ACC112 (cell line): ENCODE measurements around the gene MEX3C.
A peak's percentile ranks its signal among the peaks of the same experiment; 100 is the strongest.

ENCODE experiments used
- H2AFZ ChIP-seq: fragments of 200-600 bp; sonication (generic); one replicate; pipeline ENCODE4 v1.6.0; 2017; ENCODE audit warnings: antibody characterized with exemption, low read length; ENCODE audit not compliant: unreplicated experiment
- H3K27ac ChIP-seq: fragments of 200-600 bp; sonication (generic); 2 replicates; pipeline ENCODE4 v1.5.1; 2014; ENCODE audit warnings: low read depth, mild to moderate bottlenecking, antibody characterized with exemption, low read length, moderate library complexity
- H3K27me3 ChIP-seq: fragments of 200-600 bp; sonication (generic); 2 replicates; pipeline ENCODE4 v1.6.1; 2014; ENCODE audit warnings: mild to moderate bottlenecking, antibody characterized with exemption, low read length, moderate library complexity, mixed read lengths; ENCODE audit not compliant: insufficient read depth
- H3K36me3 ChIP-seq: fragments of 200-600 bp; sonication (generic); 2 replicates; pipeline ENCODE4 v1.6.1; 2016; ENCODE audit warnings: mild to moderate bottlenecking, antibody characterized with exemption, low read length, moderate library complexity, mixed read lengths; ENCODE audit not compliant: insufficient read depth
- H3K4me1 ChIP-seq: fragments of 200-600 bp; sonication (generic); one replicate; pipeline ENCODE4 v1.6.1; 2016; ENCODE audit warnings: low read length, mixed read lengths; ENCODE audit not compliant: insufficient read depth, unreplicated experiment, control insufficient read depth
- H3K4me3 ChIP-seq: fragments of 200-600 bp; sonication (generic); 2 replicates; pipeline ENCODE4 v1.5.1; 2014; ENCODE audit warnings: mild to moderate bottlenecking, low read depth, low read length
- H3K79me2 ChIP-seq: fragments of 200-600 bp; sonication (generic); one replicate; pipeline ENCODE4 v1.6.0; 2016; ENCODE audit warnings: low read length; ENCODE audit not compliant: control insufficient read depth, unreplicated experiment, insufficient read depth

Gene MEX3C

GRCh38 chr18:51197661-51198424, at the start of gene MEX3C:
Gene MEX3C, minus strand, starts transcription at chr18:51197681. Its CDS starts 361 bp downstream, at chr18:51197320.
- Histone ChIP-seq H2AFZ (peak within 1 kb of the TSS; percentile 62), H3K4me3 (peak within 1 kb of the TSS; percentile 83)

GRCh38 chr18:51241226-51241625, 43.7 kb upstream of the MEX3C start:
- Histone ChIP-seq H3K4me3 (no peak overlapping the region), H2AFZ (no peak overlapping the region), H3K27ac (no peak overlapping the region), H3K36me3 (no peaks in the 10 kb centered on the region), H3K4me1 (no peaks in the 10 kb centered on the region), H3K79me2 (no peaks in the 10 kb centered on the region), H3K27me3 (peaks cover 4% of the 10 kb centered on the region)

More at GRCh38 chr18:51197661-51198424, at the start of gene MEX3C:
- Histone ChIP-seq H3K27me3 (no peaks in the 10 kb centered on the region), H3K79me2 (peaks cover 41% of the 10 kb centered on the region), H3K36me3 (no peaks in the 10 kb centered on the region), H3K27ac (peak within 1 kb of the TSS; percentile 70), H3K4me1 (peaks cover 22% of the 10 kb centered on the region)

- Histone ChIP-seq H3K79me2 (no peaks in the 10 kb centered on the region), H3K27ac (no peak overlapping the region), H3K4me1 (peaks cover 20% of the 10 kb centered on the region), H3K4me3 (no peak overlapping the region), H3K27me3 (peaks cover 23% of the 10 kb centered on the region), H2AFZ (no peak overlapping the region), H3K36me3 (no peaks in the 10 kb centered on the region)
Observed at GRCh38 chr18:51236225-51236624, 38.7 kb upstream of the MEX3C start.

DNA sequence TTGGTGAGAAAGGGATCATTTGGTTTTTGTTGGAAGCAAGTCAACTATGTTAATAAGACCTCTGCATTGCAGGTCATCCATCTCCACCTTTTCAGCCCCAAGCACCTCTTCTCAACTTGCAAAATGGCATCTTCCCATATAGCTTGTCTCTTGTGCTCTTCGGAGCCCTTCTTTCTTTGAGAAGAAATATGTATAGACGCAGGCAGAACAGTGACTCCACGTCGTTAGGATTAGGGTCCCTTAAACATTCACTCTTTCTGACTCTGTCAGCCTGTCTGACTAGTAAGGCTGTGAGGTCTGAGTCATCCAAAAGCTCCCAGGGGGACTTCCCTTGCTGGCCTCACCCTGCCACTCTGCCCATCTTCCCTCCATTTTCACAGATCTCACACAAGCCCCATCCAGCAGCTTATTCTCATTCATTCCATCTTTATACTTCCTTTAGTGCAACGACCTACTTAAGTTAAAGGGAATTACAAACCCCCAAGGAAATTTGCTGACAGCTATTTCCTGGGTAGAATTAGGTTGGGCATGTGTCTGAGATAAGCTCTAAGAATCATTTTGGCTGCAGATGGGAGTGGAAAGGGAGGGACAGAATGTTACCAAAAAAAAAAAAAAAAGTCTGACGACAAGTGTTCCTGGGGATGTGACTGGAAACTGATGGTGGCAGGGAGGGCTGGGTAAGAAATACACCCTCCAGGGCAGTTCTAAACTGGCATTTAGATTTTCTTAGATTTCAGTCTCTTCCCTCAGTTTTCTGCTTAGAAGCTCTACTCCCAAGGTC, 37.7 kb upstream of the MEX3C start:
- H3K27me3 ChIP-seq, result peaks cover 22% of the 10 kb centered on the region
- no peaks in the 10 kb centered on the region for H3K36me3 ChIP-seq
- H3K4me1 ChIP-seq, result peaks cover 20% of the 10 kb centered on the region
- no peak overlapping the region for H2AFZ ChIP-seq
- no peaks in the 10 kb centered on the region for H3K79me2 ChIP-seq
- H3K4me3 ChIP-seq, result no peak overlapping the region
- no peak overlapping the region for H3K27ac ChIP-seq

DNA sequence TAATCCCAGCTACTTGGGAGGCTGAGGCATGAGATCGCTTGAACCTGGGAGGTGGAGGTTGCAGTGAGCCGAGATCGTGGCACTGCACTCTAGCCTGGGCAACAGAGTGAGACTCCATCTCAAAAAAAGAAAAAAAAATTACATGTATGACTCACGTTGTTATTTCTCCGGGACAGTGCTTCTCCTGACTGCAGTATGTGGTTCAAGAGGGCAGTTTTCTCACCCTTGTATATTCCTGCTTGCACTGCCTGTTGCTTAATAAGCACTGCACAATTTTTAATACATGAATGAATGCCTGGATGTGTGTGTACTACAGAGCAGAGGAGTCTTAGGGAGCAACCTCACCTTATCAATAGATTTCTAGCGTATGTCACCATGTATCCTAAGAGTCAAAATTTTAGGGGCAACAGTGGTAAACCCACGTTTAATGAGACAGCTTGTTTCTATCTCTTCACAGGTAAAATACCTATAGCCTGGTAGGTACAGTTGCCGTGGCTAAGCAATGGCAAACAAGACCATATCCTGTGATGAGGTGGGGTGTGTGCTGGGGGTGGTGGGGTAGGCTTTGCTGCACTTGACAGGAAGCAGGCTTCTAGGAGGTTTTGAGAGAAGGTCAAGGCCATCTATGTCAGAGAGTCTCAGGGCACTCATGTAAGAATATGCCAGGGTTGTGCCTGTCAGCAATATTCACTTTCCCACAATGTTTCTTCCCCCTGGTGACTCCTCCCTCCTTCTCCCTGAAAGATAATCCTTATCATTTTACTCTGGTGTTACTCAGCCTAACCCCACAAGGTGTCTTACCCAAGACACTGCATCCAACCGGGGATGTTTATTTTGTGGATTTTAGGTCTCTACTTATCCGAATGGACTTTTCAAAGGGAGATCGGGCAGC, 36.9 kb upstream of the MEX3C start:
- H3K79me2 ChIP-seq, result no peaks in the 10 kb centered on the region
- H3K36me3 ChIP-seq, result no peaks in the 10 kb centered on the region
- H3K27me3 ChIP-seq, result peaks cover 22% of the 10 kb centered on the region
- H3K4me1 ChIP-seq, result peaks cover 20% of the 10 kb centered on the region
- H3K4me3 ChIP-seq, result no peak overlapping the region
- no peak overlapping the region for H2AFZ ChIP-seq
- no peak overlapping the region for H3K27ac ChIP-seq

GRCh38 chr18:51229328-51229727, 31.8 kb upstream of the MEX3C start:
- Histone ChIP-seq H3K4me3 (no peak overlapping the region), H2AFZ (no peak overlapping the region), H3K27ac (no peak overlapping the region), H3K4me1 (peaks cover 2% of the 10 kb centered on the region), H3K27me3 (peaks cover 26% of the 10 kb centered on the region), H3K36me3 (no peaks in the 10 kb centered on the region), H3K79me2 (no peaks in the 10 kb centered on the region)

DNA sequence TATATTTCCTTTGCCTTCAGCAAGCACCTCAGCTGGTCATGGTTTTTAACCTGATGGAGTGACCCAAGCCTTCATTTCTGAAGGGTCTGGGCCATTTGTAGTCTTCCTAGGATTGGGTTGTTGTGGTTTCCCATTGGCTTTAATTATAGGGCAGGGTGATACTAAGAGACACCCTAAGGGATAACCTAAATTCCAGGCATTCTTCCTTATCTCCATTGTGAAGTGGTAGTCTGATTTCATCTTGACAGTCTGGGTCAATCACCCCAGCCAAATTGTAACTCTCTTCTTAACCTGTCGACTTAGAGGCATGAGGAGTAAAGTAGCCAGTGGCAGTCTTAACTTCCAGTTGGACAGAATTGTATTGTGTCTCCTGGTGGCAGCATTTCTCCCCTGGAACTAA, 30.2 kb upstream of the MEX3C start:
- H3K4me3 ChIP-seq, result no peak overlapping the region
- H3K27ac ChIP-seq, result no peak overlapping the region
- H3K79me2 ChIP-seq, result no peaks in the 10 kb centered on the region
- no peaks in the 10 kb centered on the region for H3K4me1 ChIP-seq
- H3K36me3 ChIP-seq, result no peaks in the 10 kb centered on the region
- no peak overlapping the region for H2AFZ ChIP-seq
- peaks cover 25% of the 10 kb centered on the region for H3K27me3 ChIP-seq

- H3K4me3 ChIP-seq, result no peak overlapping the region
- H3K79me2 ChIP-seq, result no peaks in the 10 kb centered on the region
- H3K27ac ChIP-seq, result no peak overlapping the region
- H3K4me1 ChIP-seq, result no peaks in the 10 kb centered on the region
- H2AFZ ChIP-seq, result no peak overlapping the region
- H3K36me3 ChIP-seq, result no peaks in the 10 kb centered on the region
- peaks cover 21% of the 10 kb centered on the region for H3K27me3 ChIP-seq
Observed at GRCh38 chr18:51226587-51227350, 29.3 kb upstream of the MEX3C start.

GRCh38 chr18:51226068-51226467, 28.6 kb upstream of the MEX3C start:
- Histone ChIP-seq H3K27me3 (peaks cover 14% of the 10 kb centered on the region), H3K27ac (no peak overlapping the region), H3K79me2 (no peaks in the 10 kb centered on the region), H3K36me3 (no peaks in the 10 kb centered on the region), H2AFZ (no peak overlapping the region), H3K4me3 (no peak overlapping the region), H3K4me1 (no peaks in the 10 kb centered on the region)

GRCh38 chr18:51212606-51213005, 15.1 kb upstream of the MEX3C start:
- Histone ChIP-seq H3K79me2 (no peaks in the 10 kb centered on the region), H3K27ac (no peak overlapping the region), H3K36me3 (no peaks in the 10 kb centered on the region), H3K4me1 (peaks cover 5% of the 10 kb centered on the region), H2AFZ (no peak overlapping the region), H3K27me3 (no peaks in the 10 kb centered on the region), H3K4me3 (no peak overlapping the region)
